ENCODE results near the gene PAPOLG. TPM values are rescaled to one million over a fixed set of nuclear protein-coding genes. Genes with fewer than 3 reads are reported as not detected.
A peak's percentile ranks its signal among the peaks of the same experiment; 100 is the strongest.
"Not testable (repeated sequence)": the region's sequence is repeated elsewhere in the genome, so short reads cannot be mapped to it uniquely, and the experiment has no call there.

The PAPOLG gene
- polyA plus RNA-seq, 1 experiment = 5.8 TPM

- POLR2A ChIA-PET = no interaction called here
- TF ChIP-seq CTCF (IDR thresholded peaks at IDR 0.05; ENCODE audit: insufficient read depth, low read depth, low read length) = no peak
- Histone ChIP-seq H3K36me3 (ENCODE audit: control insufficient read depth, insufficient read depth, low read length) (peaks cover 2% of the 10 kb centered on the region), H3K27me3 (ENCODE audit: control insufficient read depth, insufficient read depth, low read length) (no peaks in the 10 kb centered on the region), H3K4me3 (ENCODE audit: low read depth, low read length) (no peak overlapping the region)
- CTCF ChIA-PET = interaction anchor here (1.3 to 1.5 kb wide), 2 partner anchors 11 to 192 kb away, joined by 3 to 4 read pairs; no protein-coding TSS in a partner anchor
- no peak for DNase-seq (ENCODE audit: low read depth)
Measured at GRCh38 chr2:60806595-60806987, 50.5 kb downstream of the PAPOLG start.

- TF ChIP-seq CTCF (IDR thresholded peaks at IDR 0.05; ENCODE audit: insufficient read depth, low read depth, low read length) = no peak
- H3K27me3 ChIP-seq (ENCODE audit: control insufficient read depth, insufficient read depth, low read length) = no peaks in the 10 kb centered on the region
- ChIA-PET POLR2A (no interaction called here), CTCF (interaction anchor here (0.8 to 1.5 kb wide), 2 partner anchors 11 to 192 kb away, joined by 3 to 4 read pairs; no protein-coding TSS in a partner anchor)
- peak; percentile 19 for DNase-seq (ENCODE audit: low read depth)
- no peak overlapping the region for H3K4me3 ChIP-seq (ENCODE audit: low read depth, low read length)
- peaks cover 2% of the 10 kb centered on the region for H3K36me3 ChIP-seq (ENCODE audit: control insufficient read depth, insufficient read depth, low read length)
Measured at GRCh38 chr2:60806988-60807681, 51.1 kb downstream of the PAPOLG start.

- no peak for DNase-seq (ENCODE audit: low read depth)
- no peak for TF ChIP-seq CTCF (IDR thresholded peaks at IDR 0.05; ENCODE audit: insufficient read depth, low read depth, low read length)
- Histone ChIP-seq H3K36me3 (ENCODE audit: control insufficient read depth, insufficient read depth, low read length) (no peaks in the 10 kb centered on the region), H3K4me3 (ENCODE audit: low read depth, low read length) (no peak overlapping the region), H3K27me3 (ENCODE audit: control insufficient read depth, insufficient read depth, low read length) (peaks cover under 1% of the 10 kb centered on the region)
- ChIA-PET POLR2A (no interaction called here), CTCF (no interaction called here)
Measured at GRCh38 chr2:60808330-60808801, 52.3 kb downstream of the PAPOLG start.

- ChIA-PET CTCF (no interaction called here), POLR2A (no interaction called here)
- H3K4me3 ChIP-seq (ENCODE audit: low read depth, low read length) = no peak overlapping the region
- no peak for TF ChIP-seq CTCF (IDR thresholded peaks at IDR 0.05; ENCODE audit: insufficient read depth, low read depth, low read length)
- no peaks in the 10 kb centered on the region for H3K36me3 ChIP-seq (ENCODE audit: control insufficient read depth, insufficient read depth, low read length)
- DNase-seq (ENCODE audit: low read depth) = no peak
- peaks cover 12% of the 10 kb centered on the region for H3K27me3 ChIP-seq (ENCODE audit: control insufficient read depth, insufficient read depth, low read length)
Measured at GRCh38 chr2:60811491-60812375, 55.7 kb downstream of the PAPOLG start.

- CTCF ChIA-PET = interaction anchor here (0.8 to 1.2 kb wide), 2 partner anchors 11 to 182 kb away, joined by 3 read pairs; no protein-coding TSS in a partner anchor
- DNase-seq (ENCODE audit: low read depth); H3K4me3 ChIP-seq (ENCODE audit: low read depth, low read length); H3K36me3 ChIP-seq (ENCODE audit: control insufficient read depth, insufficient read depth, low read length); POLR2A ChIA-PET: not testable (repeated sequence)
- H3K27me3 ChIP-seq (ENCODE audit: control insufficient read depth, insufficient read depth, low read length) = peaks cover 12% of the 10 kb centered on the region
Measured at GRCh38 chr2:60817191-60817590, 61.1 kb downstream of the PAPOLG start.
